NCI-H748 (cell line): ENCODE measurements around the gene FANCC.

Source experiments
- DNase-seq: peaks from one replicate; lab custom pipeline; 2025; ENCODE audit not compliant: unreplicated experiment; lab: John Stamatoyannopoulos, UW

FANCC gene

DNA sequence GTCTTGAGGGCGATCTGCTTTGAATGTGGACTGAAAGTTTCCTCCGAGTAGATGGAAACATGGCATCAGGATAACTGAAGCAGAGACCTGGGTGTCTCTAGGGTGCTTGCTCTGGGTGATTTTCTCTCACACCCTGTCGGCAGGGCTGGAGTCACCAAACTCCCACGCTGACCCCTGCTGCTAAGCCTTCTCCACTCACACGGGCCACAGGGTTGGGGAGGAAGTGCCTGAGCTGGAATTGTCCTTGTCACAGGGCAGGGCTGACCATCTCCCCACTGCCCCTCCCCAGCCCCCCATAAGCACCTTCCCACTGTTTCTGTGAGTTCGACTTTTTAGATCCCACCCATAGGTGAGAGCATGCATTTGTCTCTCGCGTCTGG is 212.9 kb downstream of the FANCC start:
- DNase-seq, result no peak

DNA sequence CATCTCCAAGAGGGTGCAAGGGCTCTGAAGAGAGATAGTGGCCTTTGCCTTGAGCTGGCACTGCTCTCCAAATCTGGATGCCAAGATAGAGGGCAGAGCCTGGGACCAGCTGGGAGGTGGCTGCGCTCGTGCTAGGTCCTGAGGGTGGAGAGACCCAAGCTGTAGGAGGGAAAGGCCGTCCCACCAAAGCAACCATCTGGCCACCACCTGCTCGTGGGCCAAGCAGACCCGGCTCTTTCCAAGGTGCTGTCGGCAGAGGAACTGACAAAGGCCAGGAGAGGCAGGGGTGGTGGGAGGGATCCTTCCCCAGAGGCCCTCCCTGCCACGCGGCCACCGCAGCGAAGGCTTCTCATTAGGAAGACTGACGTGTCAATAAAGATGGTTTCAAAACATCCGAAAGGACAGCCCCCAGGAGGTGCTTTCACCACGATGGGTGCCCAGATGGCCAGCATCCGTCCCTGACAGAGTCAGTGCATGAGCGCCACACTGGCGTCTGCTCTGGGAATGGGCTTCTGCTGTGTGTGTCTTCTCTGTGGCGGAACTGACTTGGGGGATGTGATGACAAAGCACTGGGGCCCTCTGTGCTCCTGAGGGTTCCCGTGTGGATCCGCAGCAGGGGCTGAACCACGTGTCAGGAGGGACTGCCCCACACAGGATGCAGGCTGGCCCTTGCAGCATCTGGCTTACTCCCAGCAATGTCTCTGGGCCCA is 213.5 kb downstream of the FANCC start:
- no peak for DNase-seq

DNA sequence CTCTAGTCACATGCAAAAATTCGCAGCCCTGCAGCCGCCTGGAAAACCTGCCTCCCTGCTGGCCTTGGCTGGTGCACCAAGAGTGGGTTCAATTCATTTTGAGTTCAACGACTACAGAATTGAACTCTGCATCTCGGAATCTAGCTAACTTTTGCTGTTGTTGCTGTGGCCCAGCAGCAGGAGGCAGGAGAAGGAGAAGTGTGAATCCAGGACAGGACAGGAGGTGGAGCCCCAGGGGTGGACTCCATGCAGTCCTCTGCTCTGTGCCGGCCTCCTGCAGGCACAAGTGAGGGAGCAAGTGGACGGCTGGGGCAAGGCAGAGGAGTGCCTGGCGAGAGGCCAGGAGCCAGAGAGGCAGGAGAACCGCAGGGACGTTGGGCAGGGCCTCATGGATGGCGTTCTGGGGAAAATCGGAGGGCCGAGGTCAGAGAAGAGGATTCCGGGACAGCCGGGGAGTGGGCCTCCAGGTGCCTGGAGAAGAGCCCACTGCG is 214.2 kb downstream of the FANCC start:
- DNase-seq, result no peak

GRCh38 chr9:95102572-95102971 is 214.9 kb downstream of the FANCC start:
- DNase-seq, result no peak

DNA sequence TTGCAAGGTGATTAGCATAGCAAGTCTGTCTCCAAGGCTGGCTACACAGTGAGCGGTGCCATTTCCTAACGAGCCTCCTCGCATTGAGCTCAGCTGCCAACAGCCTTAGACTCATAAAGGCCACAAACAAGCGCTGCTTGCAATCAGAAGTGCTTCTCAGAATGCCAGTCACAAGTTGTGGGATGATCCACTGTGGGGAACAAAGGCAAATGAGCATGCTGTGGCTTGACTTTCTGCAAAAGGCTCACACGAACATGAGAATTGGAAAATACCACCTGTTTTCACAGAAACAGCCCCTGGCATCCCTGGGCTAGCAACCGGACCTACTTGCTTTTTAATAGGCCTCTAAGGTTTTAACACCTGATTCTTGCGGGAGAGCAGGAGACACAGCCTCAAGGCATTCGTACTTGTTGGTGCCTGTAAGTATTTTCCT is 215.5 kb downstream of the FANCC start:
- DNase-seq, result no peak

DNA sequence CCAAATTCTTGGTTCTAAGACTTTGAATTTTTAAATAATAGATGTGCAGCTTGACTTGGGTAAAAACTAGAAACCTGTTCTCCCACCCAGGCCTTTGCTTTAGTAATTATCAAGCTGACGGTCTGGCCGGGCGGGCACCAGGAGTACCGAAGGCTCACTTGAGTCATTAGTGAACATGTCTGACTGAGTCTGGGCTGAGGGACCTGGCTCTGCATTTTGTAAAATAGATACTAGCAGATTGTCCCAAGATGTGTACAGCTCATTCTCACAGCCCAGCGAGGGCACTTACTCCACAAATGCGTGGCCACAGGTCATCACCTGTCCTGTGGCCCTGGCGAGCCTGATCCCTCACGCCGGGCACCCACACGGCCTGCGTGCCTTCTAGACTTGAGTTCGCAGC is 216.2 kb downstream of the FANCC start:
- no peak for DNase-seq

DNA sequence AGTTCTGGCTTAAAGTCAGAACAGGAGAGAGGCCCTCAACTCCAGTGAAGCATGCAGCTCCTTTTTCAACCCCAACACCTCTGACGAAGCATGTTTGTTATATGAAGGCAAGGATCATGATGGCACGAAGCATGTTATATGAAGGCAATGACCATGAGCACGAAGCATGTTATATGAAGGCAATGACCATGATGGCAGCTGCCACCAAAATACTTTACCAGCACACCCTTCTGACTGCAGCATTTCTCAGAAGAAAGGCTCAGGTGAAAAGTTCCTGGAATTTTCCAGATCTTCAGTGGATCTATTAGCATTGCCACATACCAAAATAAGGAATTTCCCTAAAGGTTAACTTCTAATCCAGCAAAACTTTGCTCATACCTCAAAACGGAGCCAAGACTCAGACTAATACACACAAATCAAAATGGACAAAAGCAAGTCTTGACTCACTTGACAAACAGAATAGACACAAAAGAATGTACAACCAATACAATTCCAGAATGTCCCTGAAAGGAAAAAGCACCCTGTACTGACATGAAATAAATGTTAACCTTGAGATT is 217.4 kb downstream of the FANCC start:
- DNase-seq, result no peak

- DNase-seq, result no peak
Observed at GRCh38 chr9:95099321-95100070, 218.0 kb downstream of the FANCC start.

DNA sequence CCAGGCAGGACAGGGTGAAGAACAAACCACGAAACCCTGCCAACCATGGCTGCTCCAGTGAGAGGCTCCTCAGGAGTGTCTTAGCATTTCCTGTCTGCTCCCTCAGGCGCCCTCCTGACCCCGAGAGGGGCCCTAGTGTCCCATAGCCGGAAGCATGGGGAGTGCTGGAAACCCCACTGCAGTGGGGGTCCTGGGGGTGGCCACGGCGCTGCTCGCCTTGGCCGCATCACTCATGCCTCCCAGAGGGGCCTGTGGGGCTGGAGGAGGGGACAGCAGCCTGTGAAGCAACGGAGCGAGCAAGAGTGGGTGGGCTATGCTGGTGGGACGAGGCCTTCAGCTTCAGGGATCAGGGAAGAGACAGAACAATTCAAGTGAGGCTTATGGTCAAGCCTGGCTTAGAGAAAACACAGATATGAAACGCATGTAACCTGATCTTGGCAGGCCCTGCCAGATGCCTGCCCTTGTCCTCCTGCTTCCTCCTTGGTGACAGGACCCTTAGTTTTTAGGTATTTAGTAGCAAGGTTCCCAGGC is 219.1 kb downstream of the FANCC start:
- DNase-seq, result no peak

- no peak for DNase-seq
Observed at GRCh38 chr9:95097279-95097678, 220.2 kb downstream of the FANCC start.

- no peak for DNase-seq
Observed at GRCh38 chr9:95096807-95097206, 220.7 kb downstream of the FANCC start.

GRCh38 chr9:95096381-95096780 is 221.1 kb downstream of the FANCC start:
- no peak for DNase-seq

- DNase-seq, result no peak
Observed at GRCh38 chr9:95095641-95096355, 221.7 kb downstream of the FANCC start.

DNA sequence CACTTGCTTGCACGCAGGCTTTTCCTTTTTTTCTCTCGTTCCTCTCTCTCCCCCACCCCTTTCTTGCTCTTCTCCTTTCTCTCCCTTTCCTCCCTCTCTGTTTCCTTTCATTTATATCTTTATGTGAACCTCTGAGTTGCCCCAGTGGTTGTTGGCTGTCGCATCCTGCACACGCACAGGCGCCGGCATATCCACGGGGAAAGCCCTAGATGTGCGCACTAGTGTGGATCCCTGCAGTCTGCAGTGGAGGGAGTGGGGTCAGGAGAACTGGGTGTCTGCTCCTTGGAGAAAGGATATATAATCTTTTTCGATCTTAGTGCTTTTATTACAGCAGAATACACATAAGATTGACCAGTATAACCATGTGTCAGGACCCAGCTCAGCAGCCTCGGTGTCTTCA is 223.5 kb downstream of the FANCC start:
- no peak for DNase-seq

- DNase-seq, result no peak
Observed at GRCh38 chr9:95093586-95093985, 223.9 kb downstream of the FANCC start.

DNA sequence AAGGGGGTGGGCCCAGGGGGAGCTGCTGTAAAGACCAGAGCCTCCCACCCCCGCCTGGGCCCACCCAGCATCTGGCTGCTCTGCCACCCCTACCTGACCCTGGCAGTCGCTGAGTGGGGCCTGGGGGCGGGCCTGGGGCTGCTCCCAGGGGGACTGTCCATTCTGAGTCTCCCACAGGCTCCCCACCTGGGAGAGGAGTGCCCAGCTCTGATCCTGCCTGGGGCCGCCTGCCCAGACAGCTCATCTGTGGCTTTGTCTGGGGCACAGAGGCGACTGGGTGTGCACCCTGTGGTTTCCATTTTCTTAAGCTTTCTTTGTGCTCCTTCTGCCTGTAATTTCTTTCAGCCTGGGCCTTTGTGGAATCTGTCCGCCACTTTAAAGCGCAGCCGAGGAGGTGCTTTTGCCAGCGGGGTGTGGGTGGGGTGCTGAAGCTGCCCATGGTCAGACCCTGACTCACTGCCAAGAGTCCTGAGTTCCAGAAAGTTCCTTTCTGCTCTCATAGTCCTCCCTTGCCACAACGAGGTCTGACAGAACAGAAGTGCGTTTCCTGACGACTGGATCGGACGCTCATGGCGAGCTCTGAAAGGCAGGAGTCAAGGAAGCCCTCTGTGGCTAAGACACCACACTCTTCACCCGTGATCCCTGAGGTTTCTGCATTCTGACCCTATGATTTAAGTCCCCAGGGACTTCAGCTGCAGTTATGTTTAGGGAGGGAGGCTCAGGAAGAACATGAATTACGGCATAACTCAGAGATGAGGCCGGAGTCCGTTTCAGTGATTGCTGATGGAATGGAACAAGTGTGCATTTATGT is 225.0 kb downstream of the FANCC start:
- DNase-seq, result no peak

DNA sequence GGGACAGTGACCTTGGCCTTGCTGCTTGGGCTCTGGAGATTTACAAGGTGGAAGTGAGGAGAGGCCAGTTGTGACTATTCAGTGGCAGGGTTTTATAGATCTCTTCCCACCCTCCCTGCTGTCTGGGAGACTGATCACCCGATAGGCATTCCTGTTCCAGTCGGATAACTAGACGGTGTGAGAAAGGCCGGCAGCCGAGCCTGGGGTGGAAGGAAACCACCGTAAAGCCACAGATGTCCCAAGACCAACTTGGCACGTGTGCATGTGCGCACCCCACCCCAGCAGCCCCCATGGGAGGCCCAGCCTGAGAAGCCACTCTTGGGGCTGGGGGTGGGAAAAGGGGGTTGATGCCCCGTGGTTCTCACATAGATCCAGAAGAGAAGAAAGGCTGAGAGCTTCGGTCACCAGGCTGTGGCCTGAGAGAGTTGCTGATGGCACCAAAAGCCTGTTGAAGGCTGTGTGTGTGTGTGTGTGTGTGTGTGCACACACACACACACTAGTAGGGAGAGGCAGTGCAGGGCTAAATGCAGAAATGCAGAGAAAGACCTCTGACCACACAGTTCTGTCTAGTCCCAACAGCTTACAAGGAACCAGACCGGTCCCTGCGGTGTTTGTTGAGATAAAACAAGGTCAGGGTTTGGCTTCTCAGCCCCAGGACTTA is 225.8 kb downstream of the FANCC start:
- DNase-seq, result no peak

GRCh38 chr9:95090871-95091577 is 226.5 kb downstream of the FANCC start:
- DNase-seq, result no peak

- no peak for DNase-seq
Observed at GRCh38 chr9:95090023-95090791, 227.3 kb downstream of the FANCC start.
